Measurements from ENCODE around the gene MTMR10.

GRCh38 chr15:30904812-30905211 is 86.6 kb downstream of the MTMR10 start:
- TF ChIP-seq CTCF (conservative IDR thresholded peaks at IDR 0.05; ENCODE audit: low read depth, low read length) (no peak), EZH2 (IDR thresholded peaks at IDR 0.05; ENCODE audit: low read length, unreplicated experiment) (no peak), EZH2phosphoT487 (IDR thresholded peaks at IDR 0.05; ENCODE audit: borderline replicate concordance, low read length) (no peak)

Measured in PC-3 (cell line).